Measurements from ENCODE around the gene ABCC4.

Gene ABCC4

GRCh38 chr13:95155093-95155492 lies 146.2 kb downstream of the ABCC4 start:
- no peak for DNase-seq (ENCODE audit: low read depth)

DNA sequence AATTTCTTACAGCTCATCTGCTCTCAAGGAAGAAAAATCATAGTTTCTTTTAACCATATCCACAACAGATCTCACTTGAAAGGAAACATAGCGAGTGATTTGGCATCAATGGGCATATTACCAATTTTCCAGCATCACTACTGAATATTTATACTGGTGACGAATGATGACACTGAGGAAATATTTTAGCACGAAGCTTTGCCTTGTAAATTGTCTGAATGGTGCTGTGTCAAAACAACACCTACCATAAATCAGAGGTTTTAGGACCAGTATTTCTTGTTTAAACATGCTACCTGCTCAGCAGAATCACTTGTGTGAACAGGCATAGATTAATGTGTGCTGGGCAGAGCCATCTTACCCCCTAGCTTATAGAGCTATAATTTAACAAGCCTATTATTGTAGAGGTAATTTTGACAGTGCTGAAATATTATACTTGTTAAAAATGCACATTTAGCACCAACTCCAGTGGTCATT lies 146.8 kb downstream of the ABCC4 start:
- DNase-seq (ENCODE audit: low read depth), result no peak

DNA sequence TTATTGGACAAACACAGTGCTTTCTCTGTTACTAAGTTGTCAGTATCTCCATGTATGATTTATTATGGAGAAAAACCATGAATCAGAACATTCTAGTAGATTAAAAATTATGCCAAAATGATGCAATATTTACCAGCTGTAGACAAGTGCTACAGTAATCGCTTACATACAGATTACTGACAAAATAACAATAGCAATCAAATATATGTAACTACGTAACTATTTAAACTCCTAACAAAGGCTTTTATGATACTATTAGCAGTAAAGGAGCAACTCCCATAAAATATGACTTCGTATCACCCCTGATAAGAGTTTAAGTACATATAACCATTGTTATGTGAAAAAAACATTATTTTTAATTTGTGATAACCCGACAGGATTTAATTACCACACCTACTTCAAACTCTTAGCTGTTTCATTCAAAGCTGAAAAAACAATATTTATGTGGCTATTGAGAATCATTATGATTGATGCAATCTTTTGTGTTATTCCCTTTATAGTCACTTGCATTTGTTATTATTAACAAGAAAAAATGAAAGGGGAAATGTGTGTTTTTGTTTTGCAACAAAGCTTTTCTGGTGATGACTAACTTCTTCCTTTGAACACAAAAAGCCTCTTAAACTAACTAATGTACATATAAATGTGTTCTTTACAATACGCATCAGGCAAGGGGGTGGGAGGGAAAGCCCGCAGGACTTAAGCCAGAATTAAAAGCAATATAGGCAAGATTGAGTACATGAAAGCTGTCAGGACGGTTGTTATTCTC lies 147.4 kb downstream of the ABCC4 start:
- no peak for DNase-seq (ENCODE audit: low read depth)

- DNase-seq (ENCODE audit: low read depth), result no peak
These were observed 149.2 kb downstream of the ABCC4 start for GRCh38 chr13:95151942-95152587.

- DNase-seq (ENCODE audit: low read depth), result no peak
These were observed 150.7 kb downstream of the ABCC4 start for GRCh38 chr13:95150555-95150954.

DNA sequence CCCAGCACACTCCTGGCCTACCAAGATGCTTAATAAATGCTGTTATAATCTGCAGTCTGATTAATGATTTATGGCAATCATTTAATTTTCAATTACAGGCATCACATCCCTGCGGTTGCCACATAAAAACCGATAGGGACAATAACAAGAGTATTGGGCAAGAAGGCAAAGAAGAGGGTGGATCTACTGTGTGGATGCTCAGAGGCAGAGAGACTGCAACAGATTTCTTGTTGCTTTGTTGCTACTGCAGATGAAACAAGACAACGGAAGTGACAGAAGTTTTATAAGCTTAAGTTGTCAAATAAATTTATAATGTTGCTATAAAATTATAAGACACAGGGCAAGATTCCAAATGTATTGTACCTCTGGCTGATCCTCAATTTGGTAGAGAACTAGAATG lies 154.8 kb downstream of the ABCC4 start:
- no peak for DNase-seq (ENCODE audit: low read depth)

GRCh38 chr13:95145587-95145986 lies 155.7 kb downstream of the ABCC4 start:
- DNase-seq (ENCODE audit: low read depth), result no peak

DNA sequence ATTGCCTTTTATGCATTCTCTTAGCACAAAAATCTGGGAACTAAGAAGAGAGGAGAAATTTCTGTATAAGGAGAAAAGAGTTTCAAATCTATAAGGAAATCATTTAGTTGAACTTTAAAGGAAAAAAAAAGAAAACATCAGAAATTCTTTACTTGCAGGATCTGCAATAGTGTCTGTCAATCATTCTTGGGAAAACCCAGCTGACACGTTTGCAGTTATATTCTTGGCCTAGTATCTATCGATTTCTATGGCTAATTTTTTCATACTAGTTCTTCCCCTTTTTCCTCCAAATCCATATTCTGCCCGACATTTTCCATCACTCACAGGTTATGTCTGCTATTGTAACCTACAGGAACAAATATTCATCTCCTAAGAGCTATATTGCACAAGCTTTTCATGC lies 160.7 kb downstream of the ABCC4 start:
- no peak for DNase-seq (ENCODE audit: low read depth)

DNA sequence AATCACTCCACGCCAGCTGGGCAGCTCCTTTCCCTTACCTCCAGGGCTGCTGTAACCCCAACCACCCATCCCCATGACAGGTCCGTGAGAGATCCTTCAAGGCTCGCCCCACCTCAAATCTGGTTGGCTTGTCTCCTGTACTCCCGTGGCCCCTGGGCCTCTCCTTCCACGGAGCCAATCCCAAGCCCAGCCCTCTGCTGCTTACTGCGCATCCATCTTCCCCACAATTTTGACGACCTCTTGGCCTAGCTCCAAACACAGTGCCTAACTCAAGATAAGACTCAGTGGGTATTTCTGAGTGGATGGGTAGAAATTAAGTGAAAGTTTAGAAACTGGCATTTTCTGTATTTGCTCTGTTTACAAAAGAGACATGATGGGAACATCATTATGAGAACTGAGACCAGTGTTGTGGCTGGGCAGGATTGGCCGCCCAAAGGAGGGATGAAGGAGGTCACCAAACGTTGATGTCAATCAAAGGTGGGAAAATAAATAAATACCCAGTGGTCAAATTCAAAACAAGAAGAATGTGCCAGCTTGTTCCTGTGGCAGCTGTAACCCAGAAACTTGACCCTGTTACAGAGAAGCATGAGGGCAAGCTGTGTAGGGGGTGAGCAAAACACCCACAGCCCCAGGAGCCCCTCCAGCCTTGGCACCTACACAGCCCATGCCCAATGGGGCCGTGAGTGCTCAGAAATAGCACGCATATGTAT lies 162.2 kb downstream of the ABCC4 start:
- DNase-seq (ENCODE audit: low read depth), result no peak

DNA sequence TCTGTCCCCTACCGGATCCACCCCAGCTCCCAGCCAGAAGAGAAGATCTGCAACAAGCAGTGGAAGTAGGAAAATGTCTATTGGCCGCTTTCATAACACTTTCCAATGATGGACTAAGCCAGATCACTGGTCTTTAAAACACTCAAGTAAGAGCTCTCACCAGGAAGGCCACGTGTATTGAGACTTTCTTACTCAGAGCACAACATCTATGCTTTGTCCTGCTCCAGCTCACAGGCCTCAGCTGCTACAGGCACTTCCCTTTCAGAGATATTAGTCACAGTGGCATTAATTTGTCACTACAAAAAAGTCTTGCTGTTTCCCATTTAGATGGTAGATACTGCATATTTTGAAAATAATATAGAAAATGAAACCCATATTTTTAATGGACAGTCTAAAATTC lies 164.2 kb downstream of the ABCC4 start:
- no peak for DNase-seq (ENCODE audit: low read depth)

- DNase-seq (ENCODE audit: low read depth), result no peak
These were observed 164.6 kb downstream of the ABCC4 start for GRCh38 chr13:95136638-95137037.

GRCh38 chr13:95133498-95133897 lies 167.8 kb downstream of the ABCC4 start:
- no peak for DNase-seq (ENCODE audit: low read depth)

DNA sequence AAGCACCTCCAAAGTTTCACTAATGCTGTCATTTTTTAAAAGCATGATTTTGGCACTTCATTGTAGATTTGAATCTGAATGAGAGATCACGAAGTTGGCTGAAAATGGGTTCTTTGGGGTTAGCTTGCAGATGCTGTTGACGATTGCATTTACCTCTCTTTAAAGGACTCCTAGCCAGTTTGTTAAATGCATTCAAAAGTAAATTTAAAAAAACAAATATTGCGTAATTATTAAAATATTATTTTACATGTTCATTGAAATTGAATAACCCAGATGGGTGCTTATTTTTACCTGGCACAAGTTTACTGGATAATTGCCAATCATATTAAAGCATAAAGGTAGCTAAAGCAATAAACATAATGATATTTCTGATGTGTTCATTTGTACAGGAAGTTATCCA lies 172.2 kb downstream of the ABCC4 start:
- no peak for DNase-seq (ENCODE audit: low read depth)

GRCh38 chr13:95128045-95128643 lies 173.1 kb downstream of the ABCC4 start:
- no peak for DNase-seq (ENCODE audit: low read depth)

DNA sequence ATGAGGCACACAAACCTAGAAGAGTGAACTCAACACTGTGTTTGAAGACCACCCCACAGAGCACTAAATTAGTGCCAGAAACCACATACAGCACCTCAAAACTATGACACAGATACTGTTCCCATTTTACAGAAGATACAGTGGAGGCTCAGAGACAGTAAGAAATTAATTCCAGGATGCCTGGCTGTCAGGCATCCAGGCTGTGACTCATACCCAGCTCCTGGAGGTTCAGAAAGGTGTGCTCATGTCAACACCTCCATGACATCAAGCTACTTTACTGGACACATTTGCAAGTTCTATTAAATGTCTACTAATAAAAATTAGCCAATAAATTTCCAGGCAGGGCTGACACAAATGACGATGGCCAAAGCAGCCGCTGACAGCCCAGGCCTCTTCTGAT lies 176.3 kb downstream of the ABCC4 start:
- no peak for DNase-seq (ENCODE audit: low read depth)

DNA sequence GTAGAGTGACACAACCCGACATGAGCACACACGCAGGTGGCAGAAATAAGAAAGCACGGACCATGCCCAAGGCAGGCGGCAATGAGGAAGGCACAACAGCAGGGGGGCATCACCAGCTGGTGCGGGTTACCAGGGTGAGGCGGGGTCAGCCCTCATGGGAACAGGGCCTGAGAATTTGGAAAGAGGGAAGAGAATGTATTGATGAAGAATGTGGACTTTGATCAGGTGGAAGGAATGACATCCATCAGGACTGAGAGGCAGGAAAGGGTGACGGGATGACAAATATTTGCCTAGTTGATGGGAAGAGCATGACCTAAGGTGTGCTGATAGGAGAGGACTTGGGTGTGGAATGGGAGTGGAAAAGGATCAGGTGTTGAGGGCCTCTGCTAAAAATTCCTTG lies 177.5 kb downstream of the ABCC4 start:
- DNase-seq (ENCODE audit: low read depth), result no peak

DNA sequence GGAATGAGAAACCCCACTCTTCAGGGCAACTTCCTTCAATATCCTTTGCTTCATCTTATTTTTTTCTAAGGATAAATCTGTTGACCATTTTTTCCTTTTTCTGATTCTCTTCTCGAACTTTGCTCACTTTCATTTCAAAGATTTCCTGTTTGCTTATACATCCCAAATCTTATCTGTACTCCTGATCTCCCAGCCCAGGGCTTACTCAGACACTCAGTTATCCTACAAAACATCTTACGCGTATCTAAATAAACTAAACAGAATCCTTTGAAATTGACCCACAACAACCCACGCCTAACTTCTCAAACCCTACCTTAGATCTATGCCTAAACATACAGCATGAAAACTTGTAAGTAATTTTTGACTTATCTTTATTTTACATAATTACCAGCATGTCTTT lies 179.2 kb downstream of the ABCC4 start:
- DNase-seq (ENCODE audit: low read depth), result no peak

- DNase-seq (ENCODE audit: low read depth), result no peak
These were observed 179.7 kb downstream of the ABCC4 start for GRCh38 chr13:95121516-95121915.

- DNase-seq (ENCODE audit: low read depth), result no peak
These were observed 180.6 kb downstream of the ABCC4 start for GRCh38 chr13:95120650-95121049.

DNA sequence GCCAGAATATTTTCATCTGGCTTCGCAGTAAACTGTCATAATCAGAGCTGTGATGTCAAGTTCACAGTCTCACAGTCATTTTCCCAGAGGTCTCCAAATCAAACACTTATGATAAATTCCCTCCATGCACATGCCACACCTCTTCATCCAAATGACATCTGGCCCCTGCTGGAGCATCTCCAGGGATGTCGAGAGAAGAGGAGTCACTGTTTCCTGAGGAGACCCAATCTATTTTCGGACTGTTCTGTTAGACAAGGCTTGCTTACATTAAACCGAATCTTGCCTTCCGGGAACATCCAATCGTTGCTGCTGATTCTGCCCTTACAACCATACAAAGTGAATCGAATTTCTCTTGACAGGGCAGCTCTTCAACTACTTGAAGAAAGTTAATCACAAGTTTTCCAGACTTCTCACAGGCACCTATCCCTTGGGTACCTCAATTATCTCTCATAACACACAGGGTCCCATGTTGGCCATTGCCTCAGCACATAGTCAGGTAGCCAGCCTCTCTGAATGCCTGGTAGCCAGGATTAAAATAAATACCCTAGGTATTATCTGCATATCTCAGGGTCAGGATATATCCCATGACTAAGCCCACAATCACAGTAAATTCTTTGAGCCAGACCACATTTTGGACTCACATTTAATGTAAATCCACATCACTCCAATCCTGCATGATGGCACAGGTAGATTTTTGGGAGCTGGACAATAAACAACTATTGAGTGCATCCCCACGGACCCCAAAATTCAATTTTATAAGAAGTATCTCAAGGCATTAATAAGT lies 182.5 kb downstream of the ABCC4 start:
- DNase-seq (ENCODE audit: low read depth), result no peak

- no peak for DNase-seq (ENCODE audit: low read depth)
These were observed 184.2 kb downstream of the ABCC4 start for GRCh38 chr13:95117092-95117491.

DNA sequence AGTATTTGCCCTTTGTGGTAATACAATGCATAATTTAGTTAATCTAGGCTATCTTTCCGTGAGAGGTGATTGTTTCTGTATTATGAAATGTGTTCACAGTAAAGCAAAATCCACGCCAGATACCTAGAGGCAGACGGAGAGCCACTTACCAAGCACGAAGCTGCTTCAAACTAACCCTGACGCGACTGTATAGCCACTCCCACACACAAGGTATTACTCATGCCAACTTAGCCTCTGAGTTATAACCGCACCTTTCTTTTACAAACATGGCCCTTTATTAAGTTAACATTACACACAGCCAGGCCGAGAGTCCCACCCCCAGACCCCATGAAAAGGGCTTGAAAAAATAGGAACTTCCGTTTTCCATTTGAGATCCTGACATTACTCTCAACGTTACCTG lies 185.7 kb downstream of the ABCC4 start:
- DNase-seq (ENCODE audit: low read depth), result no peak

Measured in stimulated activated CD8-positive, alpha-beta memory T cell treated with anti-CD3 and anti-CD28 coated beads, Interleukin-15, amount 100 ng/mL, for 24 hours (primary cell).